LNCAP (cell line): Measurements from ENCODE around the gene FGF9.

Experiments used
- TF ChIP-seq, protein P1 (sequence below): fragments of 450-650 bp; IDR thresholded peaks from 2 replicates; pipeline ENCODE4 v1.5.1; 2017; ENCODE audit warnings: mild to moderate bottlenecking

FGF9 gene

GRCh38 chr13:21689097-21689496, 18.2 kb downstream of the FGF9 start:
- TF ChIP-seq, protein P1, sequence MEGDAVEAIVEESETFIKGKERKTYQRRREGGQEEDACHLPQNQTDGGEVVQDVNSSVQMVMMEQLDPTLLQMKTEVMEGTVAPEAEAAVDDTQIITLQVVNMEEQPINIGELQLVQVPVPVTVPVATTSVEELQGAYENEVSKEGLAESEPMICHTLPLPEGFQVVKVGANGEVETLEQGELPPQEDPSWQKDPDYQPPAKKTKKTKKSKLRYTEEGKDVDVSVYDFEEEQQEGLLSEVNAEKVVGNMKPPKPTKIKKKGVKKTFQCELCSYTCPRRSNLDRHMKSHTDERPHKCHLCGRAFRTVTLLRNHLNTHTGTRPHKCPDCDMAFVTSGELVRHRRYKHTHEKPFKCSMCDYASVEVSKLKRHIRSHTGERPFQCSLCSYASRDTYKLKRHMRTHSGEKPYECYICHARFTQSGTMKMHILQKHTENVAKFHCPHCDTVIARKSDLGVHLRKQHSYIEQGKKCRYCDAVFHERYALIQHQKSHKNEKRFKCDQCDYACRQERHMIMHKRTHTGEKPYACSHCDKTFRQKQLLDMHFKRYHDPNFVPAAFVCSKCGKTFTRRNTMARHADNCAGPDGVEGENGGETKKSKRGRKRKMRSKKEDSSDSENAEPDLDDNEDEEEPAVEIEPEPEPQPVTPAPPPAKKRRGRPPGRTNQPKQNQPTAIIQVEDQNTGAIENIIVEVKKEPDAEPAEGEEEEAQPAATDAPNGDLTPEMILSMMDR: no peak

GRCh38 chr13:21690955-21691354, 20.1 kb downstream of the FGF9 start:
- TF ChIP-seq, protein P1: no peak

DNA sequence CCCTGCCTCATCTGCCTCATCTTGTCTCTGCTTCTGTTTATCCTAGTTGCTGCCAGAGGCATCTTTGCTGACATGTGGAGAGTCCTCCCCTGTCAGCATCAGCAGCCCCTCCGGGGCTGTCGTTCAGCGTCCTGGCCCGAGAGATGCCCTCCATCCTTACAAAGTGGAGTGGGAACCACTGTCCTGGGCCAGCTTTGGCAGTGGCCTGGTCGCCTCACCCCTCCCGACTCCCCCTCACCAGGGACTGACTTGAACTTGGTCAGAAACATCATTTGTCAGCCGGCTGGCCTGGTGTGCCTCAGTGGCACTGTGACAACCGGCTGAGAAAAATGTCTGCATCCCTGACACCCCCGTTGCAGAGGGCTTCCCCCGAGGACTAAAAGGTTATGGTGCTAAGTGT, 20.6 kb downstream of the FGF9 start:
- TF ChIP-seq, protein P1: no peak

DNA sequence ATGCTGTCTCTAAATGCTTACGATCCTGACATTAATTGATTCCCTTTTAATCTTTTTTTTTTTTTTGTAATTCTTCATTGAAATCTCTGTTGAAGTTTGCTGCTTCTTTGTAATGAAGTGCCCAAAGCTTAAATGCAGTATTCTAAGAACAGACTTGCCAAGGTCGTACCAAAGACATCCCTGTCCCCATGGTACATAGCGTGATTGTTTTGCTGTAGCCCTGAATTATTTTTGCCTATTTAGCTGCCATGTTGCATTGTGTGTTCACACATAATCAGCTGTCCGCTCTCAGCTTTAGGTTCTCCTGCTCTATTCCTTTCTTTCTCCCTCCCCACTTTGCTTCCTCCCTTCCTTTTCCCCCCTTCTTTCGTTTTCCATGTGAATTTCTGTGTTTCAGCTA, 21.1 kb downstream of the FGF9 start:
- TF ChIP-seq, protein P1: no peak

DNA sequence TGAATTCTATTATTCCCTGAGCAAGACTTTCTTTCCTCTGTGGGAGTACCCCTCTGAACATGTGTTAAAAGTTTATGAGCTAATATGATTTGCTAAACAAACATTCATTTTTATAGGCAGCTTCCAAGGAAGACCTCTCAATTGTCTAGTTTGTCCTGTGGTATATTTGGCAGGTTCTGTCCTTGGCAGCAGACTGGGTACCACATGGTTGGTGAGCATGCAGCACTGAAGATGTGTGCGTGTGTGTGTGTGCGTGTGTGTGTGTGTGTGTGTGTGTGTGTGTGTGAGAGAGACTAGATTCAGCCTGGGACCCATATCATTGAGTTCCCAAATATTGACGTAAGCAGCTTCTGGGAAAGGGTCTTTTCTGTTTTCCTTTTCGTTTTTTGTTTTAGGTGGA, 24.0 kb downstream of the FGF9 start:
- TF ChIP-seq, protein P1: no peak

DNA sequence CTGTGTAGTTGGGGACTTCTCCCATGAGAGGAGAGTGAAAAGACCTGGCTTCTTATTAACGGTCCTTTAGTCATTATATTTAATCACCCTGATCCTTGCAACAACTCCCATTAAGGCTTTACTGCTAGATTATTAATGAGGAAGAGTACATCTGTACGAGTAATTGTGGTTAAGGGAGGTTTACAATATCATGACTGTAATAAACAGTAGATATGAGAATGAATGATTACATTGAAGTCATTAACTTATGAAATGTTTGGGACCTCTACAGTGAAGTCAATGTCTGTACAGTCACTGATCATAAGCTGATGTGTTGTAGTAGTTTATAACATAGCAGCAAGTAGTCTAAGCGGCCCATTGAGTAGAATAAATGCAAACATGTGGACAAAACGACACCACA, 24.7 kb downstream of the FGF9 start:
- TF ChIP-seq, protein P1: no peak

GRCh38 chr13:21696865-21697448, 26.1 kb downstream of the FGF9 start:
- TF ChIP-seq, protein P1: no peak
